Gastroesophageal sphincter (tissue), 3 donors: ENCODE measurements around the gene TRIM68.

Experiments used
- POLR2A ChIP-seq, 2 donors: fragments of 450-650 bp; IDR thresholded peaks; one replicate each; pipeline ENCODE4 v1.6.1; 2017; ENCODE audit warnings: antibody characterized with exemption in 2 of 2, mild to moderate bottlenecking in 2 of 2, moderate library complexity in 1 of 2
- TF ChIP-seq, protein P1 (sequence below), 4 experiments: fragments of 200-600 bp in 2 of 4; fragments of 450-650 bp in 2 of 4; sonication (generic) in 1 of 4; IDR thresholded peaks; one replicate each; pipeline ENCODE4 v1.5.1; 2017 to 2019; ENCODE audit warnings: antibody characterized with exemption in 4 of 4, mild to moderate bottlenecking in 2 of 4, moderate library complexity in 2 of 4

GRCh38 chr11:4577761-4578160, 30.3 kb downstream of the TRIM68 start:
- no peak for TF ChIP-seq POLR2A (IDR thresholded peaks at IDR 0.05)
- TF ChIP-seq, protein P1, sequence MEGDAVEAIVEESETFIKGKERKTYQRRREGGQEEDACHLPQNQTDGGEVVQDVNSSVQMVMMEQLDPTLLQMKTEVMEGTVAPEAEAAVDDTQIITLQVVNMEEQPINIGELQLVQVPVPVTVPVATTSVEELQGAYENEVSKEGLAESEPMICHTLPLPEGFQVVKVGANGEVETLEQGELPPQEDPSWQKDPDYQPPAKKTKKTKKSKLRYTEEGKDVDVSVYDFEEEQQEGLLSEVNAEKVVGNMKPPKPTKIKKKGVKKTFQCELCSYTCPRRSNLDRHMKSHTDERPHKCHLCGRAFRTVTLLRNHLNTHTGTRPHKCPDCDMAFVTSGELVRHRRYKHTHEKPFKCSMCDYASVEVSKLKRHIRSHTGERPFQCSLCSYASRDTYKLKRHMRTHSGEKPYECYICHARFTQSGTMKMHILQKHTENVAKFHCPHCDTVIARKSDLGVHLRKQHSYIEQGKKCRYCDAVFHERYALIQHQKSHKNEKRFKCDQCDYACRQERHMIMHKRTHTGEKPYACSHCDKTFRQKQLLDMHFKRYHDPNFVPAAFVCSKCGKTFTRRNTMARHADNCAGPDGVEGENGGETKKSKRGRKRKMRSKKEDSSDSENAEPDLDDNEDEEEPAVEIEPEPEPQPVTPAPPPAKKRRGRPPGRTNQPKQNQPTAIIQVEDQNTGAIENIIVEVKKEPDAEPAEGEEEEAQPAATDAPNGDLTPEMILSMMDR (IDR thresholded peaks at IDR 0.05), result no peak
